HCT116 (cell line): ENCODE results near the gene EXOC6B. TPM values are rescaled to one million over a fixed set of nuclear protein-coding genes. Genes with fewer than 3 reads are reported as not detected.

ENCODE experiments used
- ATAC-seq: fragments of 200-7000 bp; cut with Tn5 transposase; 2 replicates; pipeline ENCODE4 v1.9.1; 2020; ENCODE audit warnings: mild to moderate bottlenecking, moderate library complexity
- BruUV-seq: library from RNA; stranded (reverse); fragments of 400-500 nt; replicated peaks from 2 replicates; lab custom pipeline; 2021; lab: Mats Ljungman, UMichigan
- CTCF ChIA-PET: fragments of 300-600 bp; sonication (Branson Sonifier 250); formaldehyde crosslinking; loops from one replicate; lab custom pipeline; 2021; ENCODE audit warnings: antibody characterized with exemption; lab: Charles Lee
- POLR2A ChIA-PET: fragments of 300-600, 350-600 bp; sonication (Branson Sonifier 250); formaldehyde crosslinking; loops from one replicate; lab custom pipeline; 2021; ENCODE audit warnings: antibody characterized with exemption; lab: Charles Lee
- RAD21 ChIA-PET, 2 experiments: fragments of 300-600 bp; sonication (Branson Sonifier 250); formaldehyde crosslinking; loops; one replicate each; lab custom pipeline; 2023; ENCODE audit warnings: low total read pairs in 2 of 2; ENCODE audit not compliant: uncharacterized antibody in 2 of 2, unreplicated experiment in 2 of 2, low non-redundant PET in 1 of 2; lab: Charles Lee
- DNase-seq: peaks from one replicate; pipeline ENCODE4 v3.0.0-alpha.2; 2010; ENCODE audit warnings: low read depth, low spot score
- H2AFZ ChIP-seq: fragments of 200-600 bp; shearing (Covaris generic), sonication (generic); 2 replicates; pipeline ENCODE4 v1.6.1; 2017; ENCODE audit warnings: low read depth, mixed run types, mixed read lengths, antibody characterized with exemption, low read length; ENCODE audit not compliant: poor library complexity, severe bottlenecking
- H3K27ac ChIP-seq: 2 replicates; pipeline ENCODE4 v1.5.1; 2012; ENCODE audit warnings: low read depth, low read length
- H3K27me3 ChIP-seq: fragments of 200-600 bp; sonication (generic); 2 replicates; pipeline ENCODE4 v1.6.1; 2016; ENCODE audit warnings: mixed run types, low read length, mixed read lengths; ENCODE audit not compliant: insufficient read depth
- H3K36me3 ChIP-seq, 2 experiments: fragments of 200-500 bp in 1 of 2; fragments of 200-600 bp in 1 of 2; sonication (Bioruptor generic) in 1 of 2; sonication (generic) in 1 of 2; 2 replicates each; pipeline versions ENCODE4 v1.5.1 to v1.6.1; 2014 to 2016; ENCODE audit warnings: low read length in 2 of 2, inconsistent platforms in 1 of 2, mixed read lengths in 1 of 2, mixed run types in 1 of 2; ENCODE audit not compliant: insufficient read depth in 2 of 2, control insufficient read depth in 1 of 2
- H3K4me1 ChIP-seq, 2 experiments: fragments of 200-600 bp in 1 of 2; sonication (generic) in 1 of 2; 2 replicates each; pipeline versions ENCODE4 v1.5.1 to v1.6.1; 2012 to 2017; ENCODE audit warnings: low read length in 2 of 2, inconsistent platforms in 1 of 2, mild to moderate bottlenecking in 1 of 2, mixed read lengths in 1 of 2, mixed run types in 1 of 2, moderate library complexity in 1 of 2; ENCODE audit not compliant: insufficient read depth in 2 of 2, control insufficient read depth in 1 of 2
- H3K4me2 ChIP-seq: fragments of 200-600 bp; sonication (generic); 2 replicates; pipeline ENCODE4 v1.6.1; 2017; ENCODE audit warnings: mixed run types, low read length, mixed read lengths
- H3K4me3 ChIP-seq, 2 experiments: fragments of 200-600 bp in 1 of 2; sonication (generic) in 1 of 2; replicated peaks in 1 of 2; 2 replicates each; pipeline ENCODE4 v1.5.1; 2011 to 2016; ENCODE audit warnings: low read length in 2 of 2, control low read depth in 1 of 2, low read depth in 1 of 2, mild to moderate bottlenecking in 1 of 2, mixed read lengths in 1 of 2, mixed run types in 1 of 2
- H3K79me2 ChIP-seq: fragments of 200-600 bp; sonication (generic); 2 replicates; pipeline ENCODE4 v1.6.1; 2017; ENCODE audit warnings: mild to moderate bottlenecking, mixed run types, low read length, moderate library complexity, mixed read lengths; ENCODE audit not compliant: insufficient read depth
- H3K9ac ChIP-seq: fragments of 200-600 bp; sonication (generic); 2 replicates; pipeline ENCODE4 v1.6.1; 2016; ENCODE audit warnings: low read length, mixed read lengths
- H3K9me2 ChIP-seq: fragments of 200-600 bp; sonication (generic), shearing (Covaris generic); 2 replicates; pipeline ENCODE4 v1.6.1; 2017; ENCODE audit warnings: mixed run types, mild to moderate bottlenecking, moderate library complexity; ENCODE audit not compliant: insufficient read depth
- H3K9me3 ChIP-seq, 2 experiments: fragments of 200-500 bp in 1 of 2; fragments of 200-600 bp in 1 of 2; sonication (Bioruptor generic) in 1 of 2; sonication (generic) in 1 of 2; 2 replicates each; pipeline ENCODE4 v1.6.1; 2014 to 2017; ENCODE audit warnings: low read length in 2 of 2, mixed read lengths in 2 of 2, inconsistent platforms in 1 of 2, low read depth in 1 of 2, mild to moderate bottlenecking in 1 of 2, mixed run types in 1 of 2, moderate library complexity in 1 of 2; ENCODE audit not compliant: control insufficient read depth in 1 of 2, insufficient read depth in 1 of 2
- H4K20me1 ChIP-seq: fragments of 200-600 bp; sonication (generic), shearing (Covaris generic); 2 replicates; pipeline ENCODE4 v1.6.1; 2017; ENCODE audit warnings: mixed run types, mild to moderate bottlenecking, moderate library complexity; ENCODE audit not compliant: insufficient read depth
- CEBPB ChIP-seq: IDR thresholded peaks from 2 replicates; pipeline ENCODE4 v1.6.1; 2012; ENCODE audit warnings: low read depth
- ELF1 ChIP-seq: IDR thresholded peaks from 2 replicates; pipeline ENCODE4 v1.6.1; 2012; ENCODE audit warnings: low read depth, borderline replicate concordance
- RAD21 ChIP-seq: IDR thresholded peaks from 2 replicates; pipeline ENCODE4 v1.6.1; 2012; ENCODE audit warnings: low read depth, mild to moderate bottlenecking
- intact Hi-C: fragments of 100-400 bp; cut with micrococcal nuclease; formaldehyde crosslinking; loops from 2 replicates; pipeline ENCODE4 v1.10.0; 2022
- total RNA-seq: library from RNA; stranded (reverse); gene quantifications from one replicate; pipeline ENCODE4 v1.2.1, GENCODE V29; 2021; ENCODE audit not compliant: unreplicated experiment

Gene EXOC6B
- total RNA-seq, 1 experiment from 2014 or later = 25.4 TPM

- DNase-seq (no peak), ATAC-seq (no peak)
- H3K9me2 ChIP-seq = no peaks in the 10 kb centered on the region
- intact Hi-C loops = loop anchor here (5.0 kb wide), 1 partner anchor 541 kb away; no protein-coding TSS in a partner anchor
- ChIA-PET CTCF (interaction anchor here (2.1 kb wide), 2 partner anchors 229 to 426 kb away, joined by 9 read pairs; no protein-coding TSS in a partner anchor), POLR2A (no interaction called here), RAD21 (interaction anchor here in 1 of 2 experiments (0.8 kb wide), 1 partner anchor 712 kb away, joined by 7 read pairs; no protein-coding TSS in a partner anchor)
- H3K79me2 ChIP-seq = no peaks in the 10 kb centered on the region
- H4K20me1 ChIP-seq = no peaks in the 10 kb centered on the region
- no TSS peak for BruUV-seq
- H2AFZ ChIP-seq = no peak overlapping the region
- no peak for TF ChIP-seq CEBPB
- H3K27ac ChIP-seq = no peak overlapping the region
- no peaks in the 10 kb centered on the region for H3K27me3 ChIP-seq
- H3K9ac ChIP-seq = no peak overlapping the region
- no peak overlapping the region for H3K4me3 ChIP-seq
- H3K4me2 ChIP-seq = no peak overlapping the region
- no peaks in the 10 kb centered on the region for H3K9me3 ChIP-seq
- no peaks in the 10 kb centered on the region for H3K36me3 ChIP-seq
- H3K4me1 ChIP-seq = peaks cover 4 to 16% of the 10 kb centered on the region in 2 experiments; a peak in 3 of 4 replicates
These were observed 672.6 kb downstream of the EXOC6B start for GRCh38 chr2:72153026-72153791.

- Histone ChIP-seq H3K27me3 (no peaks in the 10 kb centered on the region), H3K9me2 (no peaks in the 10 kb centered on the region), H3K4me1 (peaks cover 10 to 29% of the 10 kb centered on the region in 2 experiments; a peak in 3 of 4 replicates), H4K20me1 (no peaks in the 10 kb centered on the region), H3K27ac (no peak overlapping the region), H3K4me2 (peak overlapping the region; percentile 44), H3K9me3 (no peaks in the 10 kb centered on the region), H3K36me3 (no peaks in the 10 kb centered on the region), H3K9ac (no peak overlapping the region), H3K4me3 (no peak overlapping the region), H3K79me2 (no peaks in the 10 kb centered on the region), H2AFZ (no peak overlapping the region)
- no peak for DNase-seq
- intact Hi-C loops = loop anchor here (1.0 to 5.0 kb wide), 7 partner anchors 227 to 603 kb away; no protein-coding TSS in a partner anchor
- ATAC-seq = peak; percentile 14
- ChIA-PET POLR2A (interaction anchor here (1.1 kb wide), 2 partner anchors 353 to 429 kb away, joined by 3 read pairs; no protein-coding TSS in a partner anchor), RAD21 (interaction anchor here (1.0 to 1.9 kb wide), 9 partner anchors 156 to 430 kb away, joined by 3 to 15 read pairs (median 6); no protein-coding TSS in a partner anchor), CTCF (interaction anchor here (1.0 to 2.1 kb wide), 27 partner anchors 10 to 709 kb away, joined by 3 to 39 read pairs (median 4); no protein-coding TSS in a partner anchor)
- TF ChIP-seq RAD21 (peak; percentile 51; the same call in 1 of the 2 replicates), ELF1 (no peak)
- no TSS peak for BruUV-seq
These were observed 674.9 kb downstream of the EXOC6B start for GRCh38 chr2:72150861-72151356.
